Sigmoid colon (tissue), 7 donors: ENCODE results near the gene SLC31A1. TPM values are rescaled to one million over a fixed set of nuclear protein-coding genes. Genes with fewer than 3 reads are reported as not detected.
A peak's percentile ranks its signal among the peaks of the same experiment; 100 is the strongest.

ENCODE experiments used
- DNase-seq: peaks from one replicate; pipeline ENCODE4 v3.0.0-alpha.2; 2019
- H3K27ac ChIP-seq, 4 donors: fragments of 200-600 bp; sonication (generic); one replicate each; pipeline ENCODE4 v1.5.1; 2016 to 2019; ENCODE audit warnings: mild to moderate bottlenecking in 1 of 4
- H3K27me3 ChIP-seq, 3 donors: fragments of 200-600 bp; sonication (generic); one replicate each; pipeline ENCODE4 v1.5.1; 2019; ENCODE audit warnings: mild to moderate bottlenecking in 1 of 3
- H3K36me3 ChIP-seq, 4 donors: fragments of 200-600 bp; sonication (generic); one replicate each; pipeline ENCODE4 v1.5.1; 2016 to 2019
- H3K4me1 ChIP-seq, 4 donors: fragments of 200-600 bp; sonication (generic); one replicate each; pipeline ENCODE4 v1.5.1; 2017 to 2019
- H3K4me3 ChIP-seq, 4 donors: fragments of 200-600 bp; sonication (generic); one replicate each; pipeline ENCODE4 v1.5.1; 2017 to 2019; ENCODE audit warnings: mild to moderate bottlenecking in 2 of 4, moderate library complexity in 1 of 4
- H3K9me3 ChIP-seq, 4 donors: fragments of 200-600 bp in 3 of 4; sonication (generic) in 3 of 4; one replicate each; pipeline versions ENCODE4 v1.5.1 to v1.6.1; 2013 to 2019
- CTCF ChIP-seq, 4 experiments: fragments of 450-650 bp in 3 of 4; fragments of 200-600 bp in 1 of 4; IDR thresholded peaks; one replicate each; pipeline ENCODE4 v1.5.1; 2016 to 2019; ENCODE audit warnings: antibody characterized with exemption in 4 of 4, mild to moderate bottlenecking in 3 of 4, moderate library complexity in 2 of 4
- EP300 ChIP-seq, 4 donors: sonication (generic); formaldehyde crosslinking; IDR thresholded peaks; one replicate each; pipeline ENCODE4 v1.6.1; 2017; ENCODE audit warnings: antibody characterized with exemption in 4 of 4
- POLR2A ChIP-seq, 2 donors: fragments of 450-650 bp; IDR thresholded peaks; one replicate each; pipeline ENCODE4 v1.6.1; 2016; ENCODE audit warnings: antibody characterized with exemption in 2 of 2, mild to moderate bottlenecking in 2 of 2, moderate library complexity in 2 of 2
- POLR2AphosphoS5 ChIP-seq, 4 donors: sonication (generic); formaldehyde crosslinking; IDR thresholded peaks; one replicate each; pipeline ENCODE4 v1.6.1; 2017; ENCODE audit warnings: antibody characterized with exemption in 4 of 4
- WGBS, 2 donors: extraction: QIAGEN DNeasy Blood & Tissue Kit; methylation state at CpG; one replicate each; pipeline ENCODE4 v1.1.7; 2013; 5-methylcytosine and 5-hydroxymethylcytosine counted together
- intact Hi-C: fragments of 100-400 bp; cut with DNase I; formaldehyde crosslinking; loops from one replicate; pipeline ENCODE4 v1.15.1; 2023
- polyA plus RNA-seq, 3 donors: library from polyadenylated mRNA; stranded (reverse); fragments of 200-250 nt; gene quantifications; one replicate each; pipeline ENCODE4 v1.2.3, GENCODE V29; 2013
- total RNA-seq, 4 donors: library from RNA; depleted of rRNA; stranded (reverse); fragments of >200 nt; gene quantifications; one replicate each; pipeline ENCODE4 v1.1.0, GENCODE V29; 2016
- donor health status: healthy with polysubstance abuse.
- donor health status: Bipolar disorder and iron deficiency.
- donor health status: healthy.

The SLC31A1 gene
- total and polyA plus RNA-seq, 7 donors = 4.2 to 28.0 (median 9.1) TPM

- no peak for DNase-seq
- TF ChIP-seq CTCF (IDR thresholded peaks at IDR 0.05) = no peak
- TF ChIP-seq POLR2A (IDR thresholded peaks at IDR 0.05) = no peak
- no peak for TF ChIP-seq EP300 (IDR thresholded peaks at IDR 0.05)
- TF ChIP-seq POLR2AphosphoS5 (IDR thresholded peaks at IDR 0.05) = no peak
- H3K4me1 ChIP-seq = peaks cover 0 to 6% (median 2%) of the 10 kb centered on the region in 4 donors
- intact Hi-C loops = no loop called here
- H3K27me3 ChIP-seq = no peaks in the 10 kb centered on the region
- H3K27ac ChIP-seq = no peak overlapping the region
- no peaks in the 10 kb centered on the region for H3K36me3 ChIP-seq
- H3K9me3 ChIP-seq = no peaks in the 10 kb centered on the region
- WGBS, 2 donors = 73 to 77% methylated on average over 8 of the region's 8 CpGs
- H3K4me3 ChIP-seq = no peak overlapping the region
These were observed 86.1 kb downstream of the SLC31A1 start for GRCh38 chr9:113307396-113307975.

- TF ChIP-seq CTCF (IDR thresholded peaks at IDR 0.05) (peak in 3 of 4 experiments; percentile 41 to 64 (median 44)), POLR2A (IDR thresholded peaks at IDR 0.05) (no peak)
- Histone ChIP-seq H3K4me3 (no peak overlapping the region), H3K27ac (no peak overlapping the region), H3K9me3 (no peaks in the 10 kb centered on the region), H3K27me3 (no peaks in the 10 kb centered on the region), H3K4me1 (peaks cover 0 to 6% (median 2%) of the 10 kb centered on the region in 4 donors), H3K36me3 (no peaks in the 10 kb centered on the region)
- no peak for DNase-seq
- WGBS, 2 donors = 4 to 11% methylated on average over 2 of the region's 2 CpGs
- intact Hi-C loops = no loop called here
These were observed 88.0 kb downstream of the SLC31A1 start for GRCh38 chr9:113309204-113309813.

GRCh38 chr9:113310538-113310937 is 89.2 kb downstream of the SLC31A1 start:
- peak overlapping the region in 1 of 4 donors; percentile 10 for H3K27ac ChIP-seq
- WGBS, 2 donors = 34 to 62% methylated on average over 3 of the region's 3 CpGs
- TF ChIP-seq CTCF (IDR thresholded peaks at IDR 0.05) (no peak), POLR2A (IDR thresholded peaks at IDR 0.05) (no peak), POLR2AphosphoS5 (IDR thresholded peaks at IDR 0.05) (no peak), EP300 (IDR thresholded peaks at IDR 0.05) (no peak)
- intact Hi-C loops = loop anchor here (2.0 kb wide), 1 partner anchor 90 kb away; the partner anchor contains the start of gene ALAD
- H3K27me3 ChIP-seq = no peaks in the 10 kb centered on the region
- H3K9me3 ChIP-seq = no peaks in the 10 kb centered on the region
- H3K36me3 ChIP-seq = no peaks in the 10 kb centered on the region
- no peak overlapping the region for H3K4me3 ChIP-seq
- DNase-seq = no peak
- peaks cover 0 to 6% (median 2%) of the 10 kb centered on the region in 4 donors for H3K4me1 ChIP-seq

DNA sequence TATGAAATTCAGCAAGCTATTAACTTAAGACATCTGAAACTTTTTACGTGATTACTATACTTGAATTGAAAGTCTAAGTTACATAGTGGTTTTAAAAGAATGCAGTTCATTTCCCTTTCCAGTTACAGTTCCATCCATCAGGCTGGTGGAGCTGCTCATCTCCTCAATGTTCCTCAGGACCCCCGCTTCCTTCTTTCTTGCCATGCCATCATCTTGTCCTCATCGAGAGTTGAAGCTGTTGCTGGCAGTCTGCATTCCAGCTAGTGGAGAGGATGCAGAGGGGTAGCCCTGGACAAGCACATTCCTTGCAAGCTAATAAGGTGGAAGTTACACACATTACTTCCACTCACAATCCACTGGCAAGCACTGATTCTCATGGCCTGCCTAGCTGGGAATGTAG is 90.6 kb downstream of the SLC31A1 start:
- H3K27ac ChIP-seq = no peak overlapping the region
- 90 to 92% methylated on average over 3 of the region's 3 CpGs for WGBS, 2 donors
- DNase-seq = no peak
- H3K9me3 ChIP-seq = no peaks in the 10 kb centered on the region
- H3K4me1 ChIP-seq = peaks cover 0 to 6% (median 2%) of the 10 kb centered on the region in 4 donors
- TF ChIP-seq CTCF (IDR thresholded peaks at IDR 0.05) (no peak), POLR2A (IDR thresholded peaks at IDR 0.05) (no peak), EP300 (IDR thresholded peaks at IDR 0.05) (no peak), POLR2AphosphoS5 (IDR thresholded peaks at IDR 0.05) (no peak)
- H3K4me3 ChIP-seq = no peak overlapping the region
- H3K36me3 ChIP-seq = peaks cover 0 to 6% (median 0%) of the 10 kb centered on the region in 4 donors
- H3K27me3 ChIP-seq = no peaks in the 10 kb centered on the region
- intact Hi-C loops = loop anchor here (2.0 kb wide), 1 partner anchor 89 kb away; the partner anchor contains the start of gene ALAD
